HG03558 (cell line): ENCODE data around the gene DGCR6L.
"Not testable (repeated sequence)": the region's sequence is repeated elsewhere in the genome, so short reads cannot be mapped to it uniquely, and the experiment has no call there.

Experiments used
- ATAC-seq: cut with Tn5 transposase; IDR thresholded peaks from one replicate; pipeline ENCODE4 v1.9.1; 2021; ENCODE audit warnings: moderate number of reproducible peaks; ENCODE audit not compliant: unreplicated experiment; ENCODE audit errors: extremely low read depth

DGCR6L gene

DNA sequence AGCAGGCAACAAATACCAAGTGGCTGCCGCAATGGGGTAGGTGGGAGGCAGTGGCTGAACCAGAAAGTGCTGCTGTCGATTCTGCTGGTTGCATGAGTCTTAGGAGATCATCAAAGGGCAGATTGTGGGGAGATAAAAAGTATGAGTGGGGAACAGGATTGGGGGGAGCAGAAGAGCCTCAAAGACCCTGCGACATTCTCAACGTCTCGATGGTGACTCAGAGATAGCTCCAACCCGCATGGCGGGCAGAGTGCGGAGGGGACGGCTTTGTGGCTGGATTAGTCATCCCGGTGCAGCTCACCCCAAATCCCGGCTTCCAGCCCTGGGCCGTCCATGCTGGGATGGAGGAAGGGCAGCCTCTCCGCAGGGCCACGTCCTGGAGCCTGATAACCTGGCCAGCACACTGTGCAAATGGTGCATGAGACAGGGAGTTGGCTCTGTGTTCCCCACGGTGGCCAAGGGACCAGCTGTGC lies 40.2 kb downstream of the DGCR6L start:
- no peak for ATAC-seq

DNA sequence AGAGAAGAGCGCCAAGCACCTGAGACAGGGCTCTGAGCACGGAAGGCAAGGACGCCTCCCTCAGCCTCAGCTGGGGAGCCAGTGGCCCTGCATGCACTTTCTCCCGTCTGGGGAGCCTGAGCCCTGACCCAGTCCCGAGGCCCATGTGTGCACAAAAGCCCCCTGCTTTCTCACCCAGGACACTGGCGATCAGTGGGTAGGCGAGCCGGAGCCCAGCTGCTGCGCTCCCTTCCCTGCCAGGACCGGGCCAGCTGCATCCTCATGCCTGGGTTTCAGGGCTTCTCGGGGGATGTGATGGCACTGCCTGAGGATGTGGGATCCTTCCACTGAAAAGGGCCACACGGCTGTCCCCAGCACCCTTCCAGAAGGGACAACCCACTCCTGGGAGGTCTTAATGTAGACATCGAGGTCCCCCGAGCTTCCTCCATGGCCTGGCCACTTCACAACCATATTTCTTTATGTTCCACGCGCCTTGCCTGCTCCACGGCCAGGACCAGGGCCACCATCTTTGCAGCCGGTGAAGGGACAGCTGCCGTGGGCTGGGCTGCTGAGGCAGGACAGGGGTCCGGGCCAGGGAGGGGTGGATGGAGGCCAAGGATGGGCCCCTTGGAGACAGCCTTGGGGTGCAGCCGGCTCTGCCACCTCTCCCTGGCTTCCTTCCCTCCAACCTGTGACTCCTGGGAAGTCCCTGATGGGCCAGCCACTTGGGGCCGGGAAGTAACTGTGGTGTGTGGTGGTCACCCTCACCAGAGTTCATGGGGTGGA lies 41.0 kb downstream of the DGCR6L start:
- ATAC-seq = not testable (repeated sequence)

- not testable (repeated sequence) for ATAC-seq
Measured at GRCh38 chr22:20277936-20278635, 41.8 kb downstream of the DGCR6L start.

DNA sequence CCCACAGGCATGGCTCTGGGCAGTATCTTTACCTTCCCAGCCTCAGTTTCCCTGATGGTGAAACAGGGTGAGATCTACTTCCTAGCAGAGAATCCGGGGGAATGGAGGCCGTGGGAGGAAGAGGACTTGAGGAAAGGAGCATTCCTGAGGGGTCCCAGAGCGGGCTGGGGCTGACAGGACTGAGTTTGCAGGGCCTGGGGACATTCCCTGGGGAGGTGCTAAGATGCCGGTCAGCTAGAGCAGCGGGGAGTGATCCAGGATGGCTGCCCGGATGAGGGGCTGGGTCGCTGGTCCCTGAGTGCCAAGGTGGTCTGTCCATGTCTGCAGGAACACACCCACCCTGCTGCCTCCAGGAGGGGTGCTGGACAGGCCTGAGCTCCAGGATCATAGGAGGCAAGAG lies 43.4 kb downstream of the DGCR6L start:
- ATAC-seq = no peak

GRCh38 chr22:20275836-20276235 lies 44.0 kb downstream of the DGCR6L start:
- no peak for ATAC-seq

GRCh38 chr22:20275325-20275724 lies 44.5 kb downstream of the DGCR6L start:
- not testable (repeated sequence) for ATAC-seq

GRCh38 chr22:20274374-20274773 lies 45.5 kb downstream of the DGCR6L start:
- not testable (repeated sequence) for ATAC-seq

GRCh38 chr22:20273758-20274181 lies 46.1 kb downstream of the DGCR6L start:
- ATAC-seq = no peak

- ATAC-seq = no peak
Measured at GRCh38 chr22:20272700-20273099, 47.2 kb downstream of the DGCR6L start.

- ATAC-seq = no peak
Measured at GRCh38 chr22:20272174-20272573, 47.7 kb downstream of the DGCR6L start.

- no peak for ATAC-seq
Measured at GRCh38 chr22:20271114-20271994, 48.5 kb downstream of the DGCR6L start.

GRCh38 chr22:20270190-20271113 lies 49.4 kb downstream of the DGCR6L start:
- ATAC-seq = not testable (repeated sequence)

- ATAC-seq = not testable (repeated sequence)
Measured at GRCh38 chr22:20269673-20270072, 50.2 kb downstream of the DGCR6L start.

DNA sequence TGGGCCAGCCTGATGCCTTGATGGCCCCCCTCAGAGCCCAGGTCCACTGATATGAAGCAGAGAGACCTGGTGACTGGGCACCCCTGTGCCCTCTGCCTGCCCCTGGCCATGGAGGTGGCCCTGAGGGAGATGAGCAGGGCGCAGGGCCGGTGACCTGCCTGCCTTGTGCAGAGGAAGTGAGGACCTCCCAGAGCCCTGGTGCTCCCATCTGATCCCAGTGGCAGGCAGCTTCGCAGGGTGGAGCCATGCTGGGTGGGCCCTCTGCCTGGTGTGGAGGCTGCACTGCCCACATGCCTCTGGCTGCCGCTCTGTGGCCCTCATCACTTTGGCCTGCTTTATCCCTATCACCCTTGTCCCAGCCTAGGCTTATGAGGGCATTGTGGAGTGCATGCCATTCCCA lies 50.7 kb downstream of the DGCR6L start:
- ATAC-seq = not testable (repeated sequence)

DNA sequence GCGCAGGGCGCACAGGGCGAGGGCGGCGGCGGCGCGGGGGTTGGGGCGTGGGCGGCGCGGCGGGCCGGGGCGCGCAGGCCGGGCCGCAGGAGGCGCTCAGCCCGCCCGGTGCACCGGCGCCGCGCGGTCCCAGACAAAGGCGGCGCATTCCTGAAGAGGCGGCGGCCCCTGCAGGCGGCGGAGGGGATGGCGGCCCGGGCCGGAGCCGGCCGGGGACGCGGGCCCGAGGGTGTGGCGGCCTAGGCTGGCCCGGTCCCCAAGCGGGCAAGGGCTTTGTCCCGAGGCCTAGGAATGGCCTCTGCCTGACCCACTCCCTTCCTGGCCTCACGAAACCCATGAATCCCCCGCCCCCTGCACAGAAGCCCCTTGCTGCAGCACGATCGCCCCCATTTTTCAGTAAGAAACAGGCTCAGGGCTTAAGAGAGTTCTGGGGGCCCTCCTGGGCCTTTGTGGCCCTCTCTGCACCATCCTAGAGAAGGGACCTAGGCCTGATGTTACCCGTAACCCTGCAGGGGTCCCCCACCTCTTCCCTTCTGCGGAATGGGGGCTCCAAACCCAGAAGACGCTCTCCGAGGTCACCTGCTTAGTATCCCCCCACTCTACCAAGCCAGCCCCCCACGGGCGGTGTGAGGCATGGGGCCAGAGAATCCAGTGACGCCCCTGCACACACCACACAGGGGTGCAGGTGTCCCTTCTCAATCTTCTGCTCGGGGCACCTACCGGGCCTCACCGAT lies 51.4 kb downstream of the DGCR6L start, which contains the start of gene RTN4R:
TSS of gene RTN4R (minus strand) at position 40 of the 734 bp plus-strand sequence. CDS start 226 bp downstream, outside the sequence.
- ATAC-seq = no peak

GRCh38 chr22:20267441-20268278 lies 52.2 kb downstream of the DGCR6L start:
- no peak for ATAC-seq

DNA sequence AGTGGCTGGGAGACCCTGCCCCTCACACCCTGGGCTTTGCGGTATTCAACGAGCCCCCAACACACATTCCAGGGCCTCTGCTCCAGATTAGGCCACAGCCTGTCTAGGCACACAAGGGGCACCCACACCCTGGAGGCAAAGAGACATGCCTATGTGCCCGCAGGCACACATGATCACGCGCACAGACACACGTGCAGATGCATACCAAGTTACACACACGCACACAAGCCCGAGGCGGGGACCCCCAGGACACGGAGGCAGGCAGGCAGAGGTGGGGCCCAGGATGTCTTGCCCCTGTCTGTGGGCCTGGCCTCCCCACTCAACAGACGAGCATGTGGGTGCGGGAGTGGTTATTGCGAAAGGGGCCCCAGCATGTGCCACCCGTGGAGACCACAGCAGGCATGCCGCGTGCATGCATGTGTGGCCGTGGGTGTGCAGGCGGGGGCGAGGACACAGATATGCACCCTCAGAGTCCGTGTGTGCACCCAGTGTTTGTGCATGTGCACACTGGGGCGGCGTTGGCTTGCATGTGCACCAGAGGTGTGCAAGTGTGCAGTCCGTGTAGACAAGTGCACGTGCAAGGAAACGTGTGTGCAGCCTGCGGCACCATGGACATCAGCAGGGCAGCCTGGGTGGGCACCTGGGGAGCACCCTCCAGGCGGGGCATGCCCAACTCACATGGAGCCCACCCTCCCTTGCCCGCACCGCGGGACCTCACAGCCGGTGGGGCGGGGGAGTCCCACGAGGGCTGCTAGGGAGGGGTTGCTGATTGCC lies 53.0 kb downstream of the DGCR6L start:
- ATAC-seq = not testable (repeated sequence)
